ENCODE measurements around the gene ISCA2.

The ISCA2 gene

DNA sequence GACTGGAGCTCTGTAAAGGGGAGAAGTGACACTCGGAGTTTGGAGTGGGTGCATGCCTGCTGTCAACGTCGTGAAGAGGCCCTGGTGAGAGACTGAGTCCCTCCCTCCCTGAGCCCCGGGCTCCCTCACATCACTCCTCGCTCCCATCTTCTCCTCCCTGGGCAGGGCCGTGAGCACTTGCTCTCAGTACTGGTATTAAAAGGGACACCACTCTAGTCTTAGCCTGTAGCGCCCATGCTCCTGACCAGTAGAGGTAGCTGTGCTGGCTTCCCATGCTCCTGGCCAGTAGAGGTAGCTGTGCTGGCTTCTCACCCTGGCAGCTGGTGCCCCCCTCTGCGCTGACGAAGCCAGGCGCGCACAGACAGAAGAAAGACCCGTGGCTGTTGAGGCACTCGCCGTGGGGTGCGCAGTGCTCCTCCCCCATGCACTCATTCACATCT is 14.7 kb downstream of the ISCA2 start:
- no peak for DNase-seq (ENCODE audit: low read depth in 2 of 2)

DNA sequence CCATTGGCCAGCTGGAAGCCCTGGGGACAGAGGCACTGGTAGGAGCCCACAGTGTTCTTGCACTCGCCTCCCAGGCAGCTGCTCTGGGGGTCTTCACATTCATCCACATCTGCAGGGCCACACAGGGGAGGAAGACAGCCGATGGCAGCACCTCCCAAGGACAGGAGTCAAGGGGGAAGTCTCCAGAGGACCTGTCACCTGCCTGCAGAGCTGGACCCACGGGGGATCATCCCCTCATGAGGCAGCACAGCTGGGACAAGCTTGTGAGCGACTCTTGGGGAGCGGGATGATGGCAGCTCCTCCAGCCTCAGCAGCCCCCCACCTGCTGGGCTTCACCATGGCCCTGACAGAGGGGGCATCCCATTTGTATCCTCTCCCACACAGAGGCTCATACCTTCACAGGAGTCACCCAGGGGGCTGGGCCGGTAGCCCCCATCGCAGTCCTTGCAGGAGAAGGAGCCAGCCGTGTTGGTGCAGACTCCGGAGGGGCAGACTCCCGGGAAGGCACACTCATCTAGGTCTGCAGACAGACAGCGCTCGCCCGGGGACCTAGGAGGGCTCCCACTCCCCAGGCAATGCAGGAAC is 15.4 kb downstream of the ISCA2 start:
- no peak for DNase-seq (ENCODE audit: low read depth in 2 of 2)

DNA sequence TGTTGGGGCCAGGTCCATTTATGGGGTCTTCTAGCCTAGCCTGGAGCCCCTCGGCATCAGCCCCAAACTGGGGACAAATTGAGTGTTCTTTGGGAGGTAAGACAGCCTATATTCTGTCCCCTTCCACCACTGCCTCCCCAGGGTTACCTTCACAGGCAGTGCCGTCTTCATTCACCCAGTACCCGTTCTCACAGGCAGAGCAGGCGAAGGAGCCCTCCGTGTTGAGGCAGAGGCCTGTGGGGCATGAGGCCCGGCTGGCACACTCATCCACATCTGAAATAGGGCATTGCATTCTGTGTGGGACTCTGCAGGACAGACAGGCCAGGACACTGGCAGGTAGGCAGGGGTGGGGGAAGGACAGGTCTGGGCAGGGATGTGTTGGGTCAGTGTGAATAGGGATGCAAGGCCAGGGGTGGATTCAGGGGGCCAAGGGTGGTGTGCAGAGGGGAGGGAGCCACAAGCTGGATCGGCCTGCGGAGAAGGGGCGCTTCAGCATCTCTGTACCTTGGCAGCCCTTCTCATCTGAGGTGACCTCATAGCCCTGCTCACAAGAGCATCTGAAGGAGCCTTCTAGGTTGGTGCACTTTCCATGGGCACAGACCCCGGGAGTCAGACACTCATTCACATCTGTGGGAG is 16.1 kb downstream of the ISCA2 start:
- DNase-seq (ENCODE audit: low read depth in 2 of 2): no peak

GRCh38 chr14:74510223-74510931 is 16.8 kb downstream of the ISCA2 start:
- no peak for DNase-seq (ENCODE audit: low read depth in 2 of 2)

GRCh38 chr14:74510959-74511409 is 17.4 kb downstream of the ISCA2 start:
- no peak for DNase-seq (ENCODE audit: low read depth in 2 of 2)

- no peak for DNase-seq (ENCODE audit: low read depth in 2 of 2)
These were observed 18.6 kb downstream of the ISCA2 start for GRCh38 chr14:74511966-74512830.

DNA sequence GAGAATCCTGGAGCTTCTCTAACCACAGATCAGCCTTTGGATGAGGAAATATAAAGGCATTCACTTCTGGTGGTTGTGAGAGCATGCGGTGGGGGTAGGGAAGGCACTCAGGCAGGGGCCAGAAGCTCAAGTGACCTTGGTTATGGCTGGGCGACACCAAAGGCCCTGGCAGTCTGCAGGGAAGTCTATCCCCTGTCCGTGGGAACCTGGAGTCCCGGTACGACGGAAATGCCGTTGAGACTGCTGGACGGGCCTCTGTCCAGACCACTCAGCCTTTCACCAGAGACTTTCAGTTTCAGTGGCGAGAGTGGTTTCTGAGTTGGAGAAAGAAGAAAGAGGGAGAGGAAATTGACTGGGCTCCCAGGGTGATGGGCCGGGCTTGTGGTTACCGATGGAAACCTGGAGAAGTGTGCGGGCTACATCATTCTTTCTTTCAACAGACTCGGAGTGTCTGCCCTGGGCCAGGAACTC is 20.9 kb downstream of the ISCA2 start:
- no peak for DNase-seq (ENCODE audit: low read depth in 2 of 2)

DNA sequence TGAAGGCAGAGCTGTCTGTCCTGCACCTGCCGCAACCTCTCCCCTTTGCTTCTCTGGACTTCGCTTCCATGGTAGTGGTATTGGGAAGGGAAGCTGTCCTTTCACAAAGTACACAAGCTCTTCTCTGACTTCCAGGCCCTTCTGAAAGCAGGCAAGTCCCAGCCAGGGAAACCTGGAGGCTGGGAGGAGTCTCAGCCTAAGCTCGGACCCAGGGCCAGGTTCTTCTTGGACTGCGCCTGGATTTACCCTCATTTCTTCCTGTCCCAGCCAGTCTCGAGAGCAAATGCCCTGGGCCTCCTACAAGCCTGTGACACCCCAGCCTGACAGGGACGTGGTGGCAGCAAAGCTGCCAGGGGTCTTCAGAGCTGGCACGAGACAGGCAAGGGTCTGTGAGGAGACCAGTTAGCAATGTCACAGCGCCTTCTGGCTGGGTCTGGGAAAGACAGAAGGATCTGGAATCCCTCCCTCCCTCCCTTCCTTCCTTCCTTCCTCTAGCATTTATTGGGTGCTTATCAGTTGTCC is 22.4 kb downstream of the ISCA2 start:
- DNase-seq (ENCODE audit: low read depth in 2 of 2): no peak

DNA sequence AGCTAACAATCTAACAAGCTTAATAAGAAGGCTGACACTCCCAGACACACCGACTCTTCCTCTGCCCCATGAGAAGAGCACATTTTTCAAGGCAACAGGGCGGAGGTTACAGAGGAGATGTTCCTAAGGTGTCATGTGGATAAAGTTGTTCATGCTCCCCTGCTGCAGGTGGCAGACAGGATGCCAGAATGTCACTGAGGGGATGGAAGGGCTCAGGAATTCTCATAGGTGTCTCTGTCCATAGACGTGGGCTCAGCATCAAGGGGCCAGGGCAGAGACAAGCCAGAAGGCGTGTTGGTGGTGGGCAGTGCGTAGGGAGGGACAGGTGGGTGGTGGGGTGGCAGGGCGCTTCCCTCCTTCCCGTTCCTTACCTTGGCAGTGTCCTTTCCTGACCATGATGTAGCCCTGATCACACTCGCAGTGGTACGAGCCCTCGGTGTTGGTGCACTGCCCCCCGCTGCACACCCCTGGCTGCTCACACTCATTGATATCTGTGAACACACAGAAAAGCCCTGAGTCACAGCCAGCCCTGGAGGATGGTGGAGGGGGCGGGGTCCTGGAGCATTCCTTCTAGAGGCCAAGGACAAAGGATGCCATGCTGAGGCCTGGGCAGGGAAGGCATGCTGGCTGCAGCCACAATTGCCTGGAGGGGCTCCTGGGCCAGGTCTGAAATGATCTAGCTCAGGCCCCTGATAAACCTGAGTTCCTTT is 23.0 kb downstream of the ISCA2 start:
- no peak for DNase-seq (ENCODE audit: low read depth in 2 of 2)

DNA sequence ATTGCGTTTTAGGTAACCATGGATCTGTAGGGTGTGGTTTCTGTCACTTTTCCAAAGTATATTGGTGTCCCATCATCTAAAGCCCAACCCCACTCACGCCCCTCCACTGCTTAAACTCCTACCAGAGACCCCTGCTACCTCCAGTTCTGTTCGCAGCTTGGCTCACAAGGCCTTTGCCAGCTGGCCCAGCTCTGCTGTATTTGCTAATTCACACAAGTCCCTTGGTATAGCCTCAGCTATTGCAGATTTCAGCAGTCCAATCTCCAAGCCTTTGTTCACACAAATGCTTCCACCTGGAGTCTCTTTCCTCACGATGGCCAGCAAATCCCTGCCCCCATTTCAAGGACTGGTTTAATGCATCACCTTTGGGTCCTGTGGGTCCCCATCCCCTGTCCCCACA is 24.2 kb downstream of the ISCA2 start:
- no peak for DNase-seq (ENCODE audit: low read depth in 2 of 2)

DNA sequence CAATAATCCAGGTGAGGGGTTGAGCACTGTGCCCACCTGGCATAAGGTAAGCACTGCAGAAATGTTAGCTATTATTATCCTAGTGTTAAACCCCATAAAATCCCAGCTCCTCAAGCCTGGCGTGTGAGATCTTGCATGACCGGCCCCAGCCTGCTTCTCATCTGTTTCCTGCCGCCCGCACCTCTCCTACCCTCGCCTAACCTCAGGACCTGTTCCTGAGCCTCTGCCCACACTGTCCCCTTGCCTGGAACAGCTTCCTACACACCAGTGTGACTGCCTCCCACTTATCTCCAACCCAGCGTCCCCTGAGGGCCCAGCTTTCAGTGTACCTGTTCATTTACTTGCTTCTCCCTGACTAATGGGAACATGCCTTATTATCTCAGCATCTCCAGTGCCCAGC is 24.7 kb downstream of the ISCA2 start:
- no peak for DNase-seq (ENCODE audit: low read depth in 2 of 2)

GRCh38 chr14:74519316-74520074 is 25.9 kb downstream of the ISCA2 start:
- no peak for DNase-seq (ENCODE audit: low read depth in 2 of 2)

DNA sequence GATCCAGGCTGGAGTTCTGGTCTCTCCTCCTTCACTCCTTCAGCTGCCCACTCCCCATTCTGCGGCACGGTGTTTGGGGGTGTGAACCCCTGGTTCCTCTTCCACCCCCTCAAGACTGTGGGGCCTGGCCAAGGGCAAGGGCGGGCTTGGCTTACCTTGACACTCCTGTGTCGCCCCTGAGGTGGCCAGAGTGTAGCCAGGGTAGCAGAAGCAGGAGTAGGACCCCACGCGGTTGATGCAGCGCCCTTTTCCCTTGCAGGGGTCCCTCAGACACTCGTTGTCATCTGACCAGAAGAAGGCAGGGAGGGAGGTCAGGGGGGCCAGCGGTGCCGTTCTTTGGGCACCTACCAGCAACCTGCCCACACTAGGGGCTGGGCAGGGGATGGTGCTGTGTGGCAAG is 28.2 kb downstream of the ISCA2 start:
- no peak for DNase-seq (ENCODE audit: low read depth in 2 of 2)

DNA sequence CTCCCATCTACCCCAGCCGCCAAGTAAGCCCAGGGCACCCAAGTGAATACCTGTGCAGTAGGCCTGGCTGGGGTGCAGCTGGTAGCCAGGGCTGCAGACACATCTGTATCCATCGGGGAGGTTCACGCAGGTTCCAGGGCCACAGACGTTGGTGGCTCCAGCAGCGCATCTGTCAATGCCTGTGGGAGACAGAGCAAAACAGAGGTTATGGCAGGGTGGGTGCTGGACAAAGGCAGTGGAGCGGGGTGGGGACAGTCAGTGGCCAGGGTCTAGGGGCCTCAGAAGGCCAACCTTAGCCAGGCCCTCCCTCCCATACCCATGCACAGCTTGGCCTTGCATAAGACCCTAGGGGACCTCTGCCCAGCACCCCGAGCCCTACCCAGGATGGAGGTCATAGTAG is 29.2 kb downstream of the ISCA2 start:
- no peak for DNase-seq (ENCODE audit: low read depth in 2 of 2)

- DNase-seq (ENCODE audit: low read depth in 2 of 2): no peak
These were observed 30.7 kb downstream of the ISCA2 start for GRCh38 chr14:74524076-74524811.

GRCh38 chr14:74524812-74525135 is 31.2 kb downstream of the ISCA2 start:
- no peak for DNase-seq (ENCODE audit: low read depth in 2 of 2)

DNA sequence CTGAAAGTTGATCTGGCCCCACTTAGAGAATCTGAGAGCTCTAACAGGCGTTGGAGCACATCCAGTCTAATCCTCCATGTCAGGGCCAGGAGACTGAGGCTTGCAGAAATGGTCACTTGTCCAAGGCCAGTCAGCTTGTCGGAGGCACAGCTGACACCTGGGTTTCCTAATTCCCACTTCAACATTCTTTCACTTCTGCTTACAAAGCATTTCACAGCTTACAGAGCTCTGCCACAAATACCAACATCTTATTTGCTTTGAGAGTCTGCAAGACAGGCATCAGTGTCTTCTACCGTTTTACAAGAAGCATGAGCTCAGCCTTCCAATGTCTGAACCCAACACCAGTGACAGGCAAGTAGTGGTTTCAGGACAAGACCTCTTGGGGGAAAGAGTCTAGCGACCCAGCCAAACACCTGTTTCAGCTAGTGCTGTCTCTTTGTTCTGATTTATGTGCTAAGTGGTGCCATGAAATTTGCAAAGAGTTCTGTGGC is 31.8 kb downstream of the ISCA2 start:
- DNase-seq (ENCODE audit: low read depth in 2 of 2): no peak

DNA sequence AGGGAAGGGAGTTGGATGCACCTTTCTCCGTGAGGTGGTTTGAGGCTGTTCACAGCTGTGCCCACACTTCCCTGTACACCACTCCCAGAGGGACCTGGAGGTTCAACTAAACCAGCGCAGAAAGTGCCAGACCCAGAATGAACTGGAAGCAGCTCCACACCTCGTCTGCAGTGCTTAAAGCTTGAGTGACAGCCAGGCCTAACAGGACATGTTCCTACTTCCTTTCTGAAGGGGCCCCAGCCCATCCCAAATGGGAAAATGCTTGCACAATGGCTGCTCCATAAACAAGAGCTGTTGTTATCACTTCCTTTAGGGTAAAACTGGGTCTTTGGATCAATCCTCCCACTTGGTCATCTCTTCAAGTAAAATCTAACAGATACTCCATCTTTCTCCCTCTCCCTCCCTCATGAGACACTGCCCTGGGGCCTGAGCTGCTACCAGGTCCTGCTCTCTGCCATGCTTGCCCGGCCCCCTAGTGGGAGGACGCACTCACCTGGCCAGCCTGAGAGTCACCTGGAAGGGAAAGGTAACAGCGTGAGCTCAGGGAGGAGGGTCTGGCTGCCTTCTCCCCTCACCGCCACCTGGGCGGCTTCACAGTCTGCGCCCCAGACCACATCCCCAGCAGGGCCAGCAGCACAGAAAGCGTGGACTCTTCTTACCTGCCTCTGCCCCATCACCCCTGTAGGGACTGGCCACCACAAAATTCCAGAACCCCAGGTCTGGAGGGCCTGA is 33.5 kb downstream of the ISCA2 start:
- no peak for DNase-seq (ENCODE audit: low read depth in 2 of 2)

- no peak for DNase-seq (ENCODE audit: low read depth in 2 of 2)
These were observed 34.2 kb downstream of the ISCA2 start for GRCh38 chr14:74527736-74528280.

Measured in stimulated activated CD4-positive, alpha-beta T cell treated with anti-CD3 and anti-CD28 coated beads, Interleukin-1b, Interleukin-23, amount 100 ng/mL, for 4 hours (primary cell).